Breast epithelium (tissue), 3 donors: ENCODE measurements around the gene SENP6.

ENCODE experiments used
- POLR2A ChIP-seq: fragments of 450-650 bp; IDR thresholded peaks from one replicate; pipeline ENCODE4 v1.6.1; 2016; ENCODE audit warnings: antibody characterized with exemption, mild to moderate bottlenecking, moderate library complexity
- POLR2AphosphoS5 ChIP-seq, 3 donors: sonication (generic); formaldehyde crosslinking; IDR thresholded peaks; one replicate each; pipeline ENCODE4 v1.6.1; 2017; ENCODE audit warnings: antibody characterized with exemption in 3 of 3
- TF ChIP-seq, protein P1 (sequence below), 3 donors: fragments of 450-650 bp; IDR thresholded peaks; one replicate each; pipeline ENCODE4 v1.5.1; 2016 to 2017; ENCODE audit warnings: antibody characterized with exemption in 3 of 3, mild to moderate bottlenecking in 3 of 3, moderate library complexity in 3 of 3

DNA sequence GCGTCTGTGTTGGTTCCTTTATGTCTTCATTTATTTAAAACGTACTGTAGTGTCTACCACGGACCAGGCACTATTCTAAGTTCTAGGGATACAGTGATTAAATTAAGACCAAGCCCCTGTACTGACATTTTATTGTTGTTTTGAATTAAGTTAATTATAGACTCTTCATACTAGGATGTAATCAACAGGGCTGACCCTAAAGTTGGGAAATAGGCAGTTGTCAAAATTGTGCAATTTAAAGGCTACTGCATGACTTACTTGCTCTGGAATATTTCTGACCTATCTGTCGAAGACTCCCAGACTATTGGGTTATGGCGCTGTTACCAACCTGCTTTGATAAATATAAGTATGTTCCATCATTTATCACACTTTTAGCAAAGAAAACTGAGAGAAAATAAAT is 154.0 kb downstream of the SENP6 start:
- TF ChIP-seq POLR2A (no peak), POLR2AphosphoS5 (IDR thresholded peaks at IDR 0.05) (no peak)
- TF ChIP-seq, protein P1, sequence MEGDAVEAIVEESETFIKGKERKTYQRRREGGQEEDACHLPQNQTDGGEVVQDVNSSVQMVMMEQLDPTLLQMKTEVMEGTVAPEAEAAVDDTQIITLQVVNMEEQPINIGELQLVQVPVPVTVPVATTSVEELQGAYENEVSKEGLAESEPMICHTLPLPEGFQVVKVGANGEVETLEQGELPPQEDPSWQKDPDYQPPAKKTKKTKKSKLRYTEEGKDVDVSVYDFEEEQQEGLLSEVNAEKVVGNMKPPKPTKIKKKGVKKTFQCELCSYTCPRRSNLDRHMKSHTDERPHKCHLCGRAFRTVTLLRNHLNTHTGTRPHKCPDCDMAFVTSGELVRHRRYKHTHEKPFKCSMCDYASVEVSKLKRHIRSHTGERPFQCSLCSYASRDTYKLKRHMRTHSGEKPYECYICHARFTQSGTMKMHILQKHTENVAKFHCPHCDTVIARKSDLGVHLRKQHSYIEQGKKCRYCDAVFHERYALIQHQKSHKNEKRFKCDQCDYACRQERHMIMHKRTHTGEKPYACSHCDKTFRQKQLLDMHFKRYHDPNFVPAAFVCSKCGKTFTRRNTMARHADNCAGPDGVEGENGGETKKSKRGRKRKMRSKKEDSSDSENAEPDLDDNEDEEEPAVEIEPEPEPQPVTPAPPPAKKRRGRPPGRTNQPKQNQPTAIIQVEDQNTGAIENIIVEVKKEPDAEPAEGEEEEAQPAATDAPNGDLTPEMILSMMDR (IDR thresholded peaks at IDR 0.05), result no peak
